ENCODE results near the gene HRCT1. TPM values are rescaled to one million over a fixed set of nuclear protein-coding genes. Genes with fewer than 3 reads are reported as not detected.

The HRCT1 gene
- total and polyA plus RNA-seq, 2 donors (not counting 1 experiment from before 2014, with no cell fraction given): not detected

GRCh38 chr9:35928591-35929452 lies 22.8 kb downstream of the HRCT1 start:
- peaks cover 0 to 6% of the 10 kb centered on the region in 2 donors for H3K4me1 ChIP-seq (ENCODE audit: control insufficient read depth in 2 of 2, insufficient read depth in 2 of 2, low read length in 2 of 2)
- H3K4me3 ChIP-seq (ENCODE audit: control extremely low read depth in 1 of 5, extremely low read depth in 1 of 5, insufficient read depth in 1 of 5, low read depth in 2 of 5, low read length in 4 of 5): no peak overlapping the region
- peaks cover 49% of the 10 kb centered on the region for H3K27me3 Mint-ChIP-seq
- DNase-seq (no peak), ATAC-seq (ENCODE audit: low read depth) (no peak)
- no peak overlapping the region for H3K27ac Mint-ChIP-seq
- no peaks in the 10 kb centered on the region for H4K20me1 ChIP-seq (ENCODE audit: control insufficient read depth, insufficient read depth, low read length, poor library complexity, severe bottlenecking)
- ChIA-PET POLR2A (no interaction called here), CTCF (interaction anchor here (0.7 to 1.4 kb wide), 2 partner anchors 14 to 17 kb away, joined by 3 read pairs; no protein-coding TSS in a partner anchor)
- H3K9ac ChIP-seq (ENCODE audit: low read length): no peak overlapping the region
- intact Hi-C loops (cut with micrococcal nuclease): no loop called here
- no peak overlapping the region for H2AFZ ChIP-seq (ENCODE audit: insufficient read depth, low read depth, low read length, poor library complexity, severe bottlenecking)
- H3K4me3 Mint-ChIP-seq: no peak overlapping the region
- peaks cover 3% of the 10 kb centered on the region for H3K4me1 Mint-ChIP-seq
- H3K9me3 ChIP-seq (ENCODE audit: control extremely low read depth in 1 of 3, control insufficient read depth in 2 of 3, insufficient read depth in 1 of 3, low read length in 2 of 3): no peaks in the 10 kb centered on the region
- H3K79me2 ChIP-seq (ENCODE audit: control insufficient read depth, insufficient read depth, low read length): no peaks in the 10 kb centered on the region
- H3K27me3 ChIP-seq (replicated peaks in 1 of 4; ENCODE audit: control extremely low read depth in 1 of 4, control insufficient read depth in 3 of 4, insufficient read depth in 4 of 4, low read length in 3 of 4): peaks cover 0 to 16% (median 10%) of the 10 kb centered on the region in 4 experiments
- H3K4me2 ChIP-seq (replicated peaks; ENCODE audit: low read depth, low read length, poor library complexity, severe bottlenecking): no peak overlapping the region
- TF ChIP-seq CTCF (IDR thresholded peaks at IDR 0.05) (no peak), EZH2 (IDR thresholded peaks at IDR 0.05; ENCODE audit: borderline replicate concordance, insufficient read depth, low read depth, low read length, poor library complexity, severe bottlenecking) (no peak)
- H3K36me3 ChIP-seq (replicated peaks in 1 of 2; ENCODE audit: control extremely low read depth in 1 of 2, control insufficient read depth in 1 of 2, extremely low read depth in 1 of 2, insufficient read depth in 2 of 2, low read length in 1 of 2): no peaks in the 10 kb centered on the region
- no peak overlapping the region for H3K27ac ChIP-seq (ENCODE audit: low read length in 2 of 2)
- H3K9me3 Mint-ChIP-seq (ENCODE audit: insufficient read depth): no peaks in the 10 kb centered on the region
- WGBS (ENCODE audit: insufficient coverage): 90% methylated on average over 7 of the region's 9 CpGs

GRCh38 chr9:35929453-35929718 lies 23.4 kb downstream of the HRCT1 start:
- peaks cover 0 to 18% (median 9%) of the 10 kb centered on the region in 4 experiments for H3K27me3 ChIP-seq (replicated peaks in 1 of 4; ENCODE audit: control extremely low read depth in 1 of 4, control insufficient read depth in 3 of 4, insufficient read depth in 4 of 4, low read length in 3 of 4)
- H3K27ac Mint-ChIP-seq: no peak overlapping the region
- ChIA-PET POLR2A (no interaction called here), CTCF (no interaction called here)
- TF ChIP-seq CTCF (IDR thresholded peaks at IDR 0.05): no peak
- TF ChIP-seq EZH2 (IDR thresholded peaks at IDR 0.05; ENCODE audit: borderline replicate concordance, insufficient read depth, low read depth, low read length, poor library complexity, severe bottlenecking): no peak
- no peak overlapping the region for H2AFZ ChIP-seq (ENCODE audit: insufficient read depth, low read depth, low read length, poor library complexity, severe bottlenecking)
- no peaks in the 10 kb centered on the region for H3K36me3 ChIP-seq (replicated peaks in 1 of 2; ENCODE audit: control extremely low read depth in 1 of 2, control insufficient read depth in 1 of 2, extremely low read depth in 1 of 2, insufficient read depth in 2 of 2, low read length in 1 of 2)
- peaks cover 3% of the 10 kb centered on the region for H3K4me1 Mint-ChIP-seq
- H3K79me2 ChIP-seq (ENCODE audit: control insufficient read depth, insufficient read depth, low read length): no peaks in the 10 kb centered on the region
- 38% methylated on average over 1 of the region's 6 CpGs for WGBS (ENCODE audit: insufficient coverage)
- ATAC-seq (ENCODE audit: low read depth): no peak
- H3K9me3 Mint-ChIP-seq (ENCODE audit: insufficient read depth): no peaks in the 10 kb centered on the region
- H3K4me3 ChIP-seq (ENCODE audit: control extremely low read depth in 1 of 5, extremely low read depth in 1 of 5, insufficient read depth in 1 of 5, low read depth in 2 of 5, low read length in 4 of 5): no peak overlapping the region
- H3K4me3 Mint-ChIP-seq: no peak overlapping the region
- no peak overlapping the region for H3K27ac ChIP-seq (ENCODE audit: low read length in 2 of 2)
- H3K9me3 ChIP-seq (ENCODE audit: control extremely low read depth in 1 of 3, control insufficient read depth in 2 of 3, insufficient read depth in 1 of 3, low read length in 2 of 3): no peaks in the 10 kb centered on the region
- H4K20me1 ChIP-seq (ENCODE audit: control insufficient read depth, insufficient read depth, low read length, poor library complexity, severe bottlenecking): no peaks in the 10 kb centered on the region
- peaks cover 0 to 6% of the 10 kb centered on the region in 2 donors for H3K4me1 ChIP-seq (ENCODE audit: control insufficient read depth in 2 of 2, insufficient read depth in 2 of 2, low read length in 2 of 2)
- no peak for DNase-seq
- no peak overlapping the region for H3K4me2 ChIP-seq (replicated peaks; ENCODE audit: low read depth, low read length, poor library complexity, severe bottlenecking)
- H3K27me3 Mint-ChIP-seq: peaks cover 50% of the 10 kb centered on the region
- H3K9ac ChIP-seq (ENCODE audit: low read length): no peak overlapping the region
- intact Hi-C loops (cut with micrococcal nuclease): no loop called here
